ENCODE data around the gene LENEP. TPM values are rescaled to one million over a fixed set of nuclear protein-coding genes. Genes with fewer than 3 reads are reported as not detected.

LENEP gene
- total and polyA plus RNA-seq, 2 of the 8 experiments (the other 6 are each of a cell fraction or from before 2014, with no cell fraction given) = 1.3 TPM; not detected in 1

DNA sequence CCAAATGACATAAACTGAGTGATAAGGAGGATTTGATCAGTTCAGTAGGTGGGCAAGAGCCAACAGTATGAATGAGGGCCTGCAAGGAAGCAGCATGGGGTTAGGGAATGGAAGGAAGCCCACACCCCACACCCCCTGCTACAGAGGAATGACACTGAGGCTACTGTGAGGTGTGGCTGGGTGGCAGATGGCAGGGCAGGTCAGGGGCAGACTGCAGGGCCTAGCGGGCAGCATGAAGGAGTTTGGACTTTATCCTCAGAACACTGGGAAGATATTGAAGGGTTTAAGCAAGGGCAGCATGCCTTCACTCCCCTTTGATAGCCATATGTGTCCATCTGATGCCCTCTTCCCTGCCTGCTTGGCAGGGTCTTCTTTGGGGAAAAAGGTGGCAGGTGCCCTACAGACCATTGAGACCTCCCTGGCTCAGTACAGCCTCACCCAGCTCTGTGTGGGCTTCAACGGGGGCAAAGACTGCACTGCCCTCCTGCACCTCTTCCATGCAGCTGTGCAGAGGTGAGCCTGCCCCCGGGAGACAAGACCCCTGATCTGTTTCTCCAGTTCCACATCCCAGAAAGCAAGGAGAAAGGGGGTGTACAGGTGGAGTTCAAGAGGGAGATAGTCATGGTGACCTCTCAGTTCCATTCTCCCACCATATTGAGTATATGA, 4.1 kb upstream of the LENEP start:
- no peak overlapping the region for H2BK5ac ChIP-seq (ENCODE audit: low read depth, low read length)
- POLR2A ChIA-PET (ENCODE audit: partially characterized antibody) = interaction anchor here (2.0 to 42.8 kb wide), 4 partner anchors 6 to 31 kb away, joined by 5 to 702 read pairs (median 682); partner anchors contain the start of genes CKS1B, FLAD1, LENEP and PBXIP1
- peaks cover 4% of the 10 kb centered on the region; the same call in 1 of the 2 replicates for H3K79me1 ChIP-seq (ENCODE audit: low read depth, low read length)
- H3K36me3 ChIP-seq (ENCODE audit: control insufficient read depth in 2 of 4, insufficient read depth in 4 of 4, low read length in 3 of 4) = peaks cover 13 to 47% (median 35%) of the 10 kb centered on the region in 4 experiments
- no peak overlapping the region for H4K5ac ChIP-seq (ENCODE audit: insufficient read length, low read depth, low read length)
- peaks cover 0 to 40% of the 10 kb centered on the region in 2 experiments; a peak in 3 of 4 replicates for H3K79me2 ChIP-seq (ENCODE audit: control insufficient read depth in 1 of 2, insufficient read depth in 2 of 2, low read length in 2 of 2)
- no peaks in the 10 kb centered on the region for H3K27me3 ChIP-seq (replicated peaks in 1 of 4; ENCODE audit: control insufficient read depth in 3 of 4, extremely low read depth in 1 of 4, insufficient read depth in 3 of 4, low read length in 3 of 4)
- H2AK5ac ChIP-seq (ENCODE audit: low read depth, low read length) = no peak overlapping the region
- no peak overlapping the region for H3K56ac ChIP-seq (replicated peaks; ENCODE audit: insufficient read length, low read depth, low read length)
- no peak overlapping the region for H3K23ac ChIP-seq (ENCODE audit: insufficient read length)
- CTCF ChIA-PET (ENCODE audit: partially characterized antibody) = interaction anchor here (0.9 to 2.0 kb wide), 9 partner anchors 12 to 83 kb away, joined by 3 to 8 read pairs (median 4); partner anchors contain the start of genes PBXIP1 and SHC1
- WGBS, 2 experiments (ENCODE audit: extremely low coverage in 1 of 2, insufficient coverage in 1 of 2, insufficient read length in 1 of 2, insufficient replicate concordance in 2 of 2, low coverage in 1 of 2, low lambda C conversion rate in 2 of 2, missing lambda C conversion rate in 1 of 2) = 82% methylated on average over 3 of the region's 3 CpGs; no CpG with 5 or more reads in 1 of the 2 experiments
- no peak for DNase-seq (ENCODE audit: low read depth in 1 of 2, low spot score in 2 of 2)
- TF ChIP-seq POU5F1 (IDR thresholded peaks at IDR 0.05; ENCODE audit: low read depth, low read length) = no peak
- TF ChIP-seq TBP (IDR thresholded peaks at IDR 0.05; ENCODE audit: low read depth, low read length) = no peak
- TF ChIP-seq POLR2A (IDR thresholded peaks at IDR 0.05; ENCODE audit: control extremely low read depth in 1 of 2, low read depth in 2 of 2, low read length in 2 of 2) = peak in 1 of 2 experiments; percentile 15; a peak in 1 of 3 replicates
- no peak for TF ChIP-seq CBX8 (IDR thresholded peaks at IDR 0.05; ENCODE audit: borderline replicate concordance, low read depth, low read length)
- TF ChIP-seq, protein P1, sequence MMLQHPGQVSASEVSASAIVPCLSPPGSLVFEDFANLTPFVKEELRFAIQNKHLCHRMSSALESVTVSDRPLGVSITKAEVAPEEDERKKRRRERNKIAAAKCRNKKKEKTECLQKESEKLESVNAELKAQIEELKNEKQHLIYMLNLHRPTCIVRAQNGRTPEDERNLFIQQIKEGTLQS (IDR thresholded peaks at IDR 0.05; ENCODE audit: insufficient read depth, low read depth, low read length) = no peak
- TF ChIP-seq POLR2AphosphoS5 (IDR thresholded peaks at IDR 0.05; ENCODE audit: low read depth, low read length) = peak; percentile 61
- no peaks in the 10 kb centered on the region; the same call in 1 of the 2 replicates for H3K23me2 ChIP-seq (ENCODE audit: low read depth, low read length)
- no peak overlapping the region for H3K4ac ChIP-seq (replicated peaks; ENCODE audit: insufficient read length, low read depth, low read length)
- H3K4me1 ChIP-seq (replicated peaks in 1 of 4; ENCODE audit: control insufficient read depth in 3 of 4, insufficient read depth in 4 of 4, low read length in 3 of 4) = peaks cover 0 to 7% (median 3%) of the 10 kb centered on the region in 4 experiments; a peak in 3 of 7 replicates
- H4K91ac ChIP-seq (replicated peaks; ENCODE audit: insufficient read length, low read length) = no peak overlapping the region
- no peak for FAIRE-seq
- H3K18ac ChIP-seq (ENCODE audit: extremely low read depth, low read length) = no peak overlapping the region
- no peaks in the 10 kb centered on the region for H3K9me3 ChIP-seq (ENCODE audit: insufficient read depth in 2 of 2, low read depth in 1 of 2, low read length in 1 of 2)
- no peak overlapping the region for H3K14ac ChIP-seq (ENCODE audit: insufficient read length)
- no peak overlapping the region for H3K9ac ChIP-seq (replicated peaks in 1 of 4; ENCODE audit: extremely low read depth in 1 of 4, low read depth in 3 of 4, low read length in 3 of 4)
- H2AFZ ChIP-seq (ENCODE audit: low read length) = no peak overlapping the region
- no peak overlapping the region for H3K4me2 ChIP-seq (ENCODE audit: insufficient read depth in 1 of 2, low read depth in 2 of 2, low read length in 2 of 2)
- no peak overlapping the region for H2BK12ac ChIP-seq (ENCODE audit: low read depth, low read length)
- no peak overlapping the region for H2BK120ac ChIP-seq (replicated peaks; ENCODE audit: low read depth, low read length)
- peaks cover 15 to 22% of the 10 kb centered on the region in 2 experiments for H4K20me1 ChIP-seq (replicated peaks in 1 of 2; ENCODE audit: control insufficient read depth in 1 of 2, insufficient read depth in 2 of 2, low read length in 2 of 2)
- H2BK15ac ChIP-seq (ENCODE audit: low read length) = no peak overlapping the region
- no peak overlapping the region for H4K8ac ChIP-seq (ENCODE audit: extremely low read depth, insufficient read depth, low read length)
- 0 out of 2 replicates have a peak overlapping the region, but pooled peaks have one; percentile 32 for H2BK20ac ChIP-seq (ENCODE audit: low read length)
- H3K4me3 ChIP-seq (ENCODE audit: extremely low read depth in 1 of 4, insufficient read depth in 2 of 4, low read depth in 3 of 4, low read length in 4 of 4) = no peak overlapping the region
- H3K27ac ChIP-seq (ENCODE audit: low read depth, low read length) = no peak overlapping the region
